ENCODE data around the gene LIPC.

DNA sequence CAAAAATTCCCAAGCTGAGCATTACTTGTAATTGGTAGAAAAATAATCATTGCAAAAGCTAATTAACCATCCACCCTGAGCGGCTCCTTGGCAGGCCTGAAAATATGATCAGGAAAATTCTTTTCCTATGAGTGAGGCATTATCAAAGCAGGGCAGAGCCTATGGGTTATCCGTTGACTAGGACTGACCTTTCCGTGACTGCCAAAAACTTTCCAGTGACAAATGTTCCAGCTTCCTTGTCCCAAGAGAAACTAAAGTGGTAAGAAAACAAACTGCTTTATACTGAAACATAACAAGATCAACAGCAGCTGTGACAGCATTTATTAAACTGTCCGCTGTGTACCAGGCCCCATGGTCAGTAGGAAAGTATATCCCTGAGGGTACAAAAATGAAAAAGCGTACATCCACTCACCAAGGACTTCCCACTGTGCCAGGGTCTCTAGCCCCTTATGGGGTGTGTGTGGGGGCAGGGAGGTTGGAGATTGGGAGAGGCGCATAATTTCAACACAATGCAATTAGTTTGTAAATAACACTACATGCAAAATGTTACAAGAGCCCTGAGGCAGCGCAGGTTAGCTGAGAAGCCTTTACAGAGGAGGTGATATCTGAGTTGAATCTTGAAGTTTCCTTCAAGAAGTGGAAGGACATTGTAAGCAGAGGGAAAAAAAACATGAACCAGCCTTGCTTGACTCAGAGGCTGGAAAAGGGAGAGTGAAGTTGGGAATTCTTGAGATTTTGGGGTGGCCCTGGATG, 8.5 kb downstream of the LIPC start:
- TF ChIP-seq POLR2A (IDR thresholded peaks at IDR 0.05) (peak in 1 of 2 donors; percentile 8), CTCF (IDR thresholded peaks at IDR 0.05 in 4 of 5, conservative IDR thresholded peaks at IDR 0.05 in 1 of 5) (no peak)
